RWPE1 (cell line): ENCODE results near the gene DNA2.
"Not testable (repeated sequence)": the region's sequence is repeated elsewhere in the genome, so short reads cannot be mapped to it uniquely, and the experiment has no call there.

Source experiments
- CTCF ChIA-PET: fragments of 350-600 bp; sonication (Branson Sonifier 250); formaldehyde crosslinking; extraction: SDS; loops from one replicate; lab custom pipeline; 2021; lab: Yijun Ruan, JAX
- POLR2A ChIA-PET: fragments of 400-600 bp; formaldehyde crosslinking; extraction: SDS; loops from one replicate; lab custom pipeline; 2020; ENCODE audit warnings: antibody characterized with exemption; ENCODE audit not compliant: low non-redundant PET; lab: Yijun Ruan, JAX
- DNase-seq: peaks from one replicate; pipeline ENCODE4 v3.0.0; 2012; ENCODE audit warnings: low spot score
- H3K27ac ChIP-seq: fragments of 450-650 bp; 2 replicates; pipeline ENCODE4 v1.5.1; 2017
- TF ChIP-seq, protein P1 (sequence below): fragments of 450-650 bp; conservative IDR thresholded peaks from 2 replicates; pipeline ENCODE4 v1.5.1; 2017; ENCODE audit warnings: low read depth, mild to moderate bottlenecking

Gene DNA2

DNA sequence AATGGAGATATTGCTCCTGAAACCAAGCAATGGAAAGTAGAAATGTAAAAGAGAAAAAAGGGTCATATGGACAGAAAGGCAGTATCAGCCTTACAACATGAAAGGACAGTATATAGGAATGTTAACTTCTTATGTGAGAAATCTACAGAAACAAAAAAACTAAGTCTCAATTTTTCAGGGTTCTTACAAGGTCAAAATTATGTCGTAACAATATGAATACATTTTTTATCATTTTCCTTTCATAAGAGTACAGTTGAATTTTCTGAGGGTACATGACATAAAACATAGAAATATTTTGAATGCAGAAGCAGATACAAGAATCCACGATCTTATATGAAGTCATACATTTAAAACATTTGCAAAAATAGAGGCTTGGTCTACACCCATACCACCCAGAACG lies 10.7 kb downstream of the DNA2 start:
- no peak for DNase-seq
- ChIA-PET POLR2A (no interaction called here), CTCF (no interaction called here)
- H3K27ac ChIP-seq: no peak overlapping the region
- TF ChIP-seq, protein P1, sequence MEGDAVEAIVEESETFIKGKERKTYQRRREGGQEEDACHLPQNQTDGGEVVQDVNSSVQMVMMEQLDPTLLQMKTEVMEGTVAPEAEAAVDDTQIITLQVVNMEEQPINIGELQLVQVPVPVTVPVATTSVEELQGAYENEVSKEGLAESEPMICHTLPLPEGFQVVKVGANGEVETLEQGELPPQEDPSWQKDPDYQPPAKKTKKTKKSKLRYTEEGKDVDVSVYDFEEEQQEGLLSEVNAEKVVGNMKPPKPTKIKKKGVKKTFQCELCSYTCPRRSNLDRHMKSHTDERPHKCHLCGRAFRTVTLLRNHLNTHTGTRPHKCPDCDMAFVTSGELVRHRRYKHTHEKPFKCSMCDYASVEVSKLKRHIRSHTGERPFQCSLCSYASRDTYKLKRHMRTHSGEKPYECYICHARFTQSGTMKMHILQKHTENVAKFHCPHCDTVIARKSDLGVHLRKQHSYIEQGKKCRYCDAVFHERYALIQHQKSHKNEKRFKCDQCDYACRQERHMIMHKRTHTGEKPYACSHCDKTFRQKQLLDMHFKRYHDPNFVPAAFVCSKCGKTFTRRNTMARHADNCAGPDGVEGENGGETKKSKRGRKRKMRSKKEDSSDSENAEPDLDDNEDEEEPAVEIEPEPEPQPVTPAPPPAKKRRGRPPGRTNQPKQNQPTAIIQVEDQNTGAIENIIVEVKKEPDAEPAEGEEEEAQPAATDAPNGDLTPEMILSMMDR: no peak

GRCh38 chr10:68449698-68450097 lies 22.1 kb downstream of the DNA2 start:
- DNase-seq, POLR2A ChIA-PET: not testable (repeated sequence)
- H3K27ac ChIP-seq: peak overlapping the region; percentile 23
- CTCF ChIA-PET: interaction anchor here (0.6 to 0.7 kb wide), 2 partner anchors 43 to 346 kb away, joined by 4 to 5 read pairs; partner anchors contain the start of gene RUFY2

DNA sequence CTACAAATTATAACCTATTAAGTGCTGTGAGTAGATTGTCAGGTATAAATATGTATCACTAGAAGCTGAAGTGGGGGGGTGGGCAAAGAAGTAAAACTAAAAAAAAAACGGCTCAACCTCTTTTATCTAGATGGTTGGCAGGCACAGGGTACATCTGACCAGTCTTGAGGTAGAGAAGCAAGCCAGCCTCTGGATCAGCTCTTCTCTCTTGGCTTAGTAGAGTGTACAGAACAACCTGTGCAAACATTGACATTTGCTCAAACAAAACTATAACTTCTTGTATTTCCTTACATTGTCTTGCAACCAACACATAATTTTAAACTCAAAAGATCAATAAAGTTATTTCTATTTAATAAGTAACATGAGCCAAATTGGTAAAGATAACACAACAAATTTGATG lies 25.6 kb downstream of the DNA2 start:
- no peak for DNase-seq
- H3K27ac ChIP-seq: no peak overlapping the region
- CTCF ChIA-PET: interaction anchor here (0.7 kb wide), 1 partner anchor 39 kb away, joined by 4 read pairs; no protein-coding TSS in a partner anchor
- POLR2A ChIA-PET: interaction anchor here (0.6 kb wide), 1 partner anchor 210 kb away, joined by 3 read pairs; no protein-coding TSS in a partner anchor
- TF ChIP-seq, protein P1: no peak

- ChIA-PET POLR2A (no interaction called here), CTCF (interaction anchor here (0.6 kb wide), 1 partner anchor 19 kb away, joined by 3 read pairs; no protein-coding TSS in a partner anchor)
- H3K27ac ChIP-seq: no peak overlapping the region
- TF ChIP-seq, protein P1: no peak
- no peak for DNase-seq
These were observed 28.8 kb downstream of the DNA2 start for GRCh38 chr10:68442971-68443370.

DNA sequence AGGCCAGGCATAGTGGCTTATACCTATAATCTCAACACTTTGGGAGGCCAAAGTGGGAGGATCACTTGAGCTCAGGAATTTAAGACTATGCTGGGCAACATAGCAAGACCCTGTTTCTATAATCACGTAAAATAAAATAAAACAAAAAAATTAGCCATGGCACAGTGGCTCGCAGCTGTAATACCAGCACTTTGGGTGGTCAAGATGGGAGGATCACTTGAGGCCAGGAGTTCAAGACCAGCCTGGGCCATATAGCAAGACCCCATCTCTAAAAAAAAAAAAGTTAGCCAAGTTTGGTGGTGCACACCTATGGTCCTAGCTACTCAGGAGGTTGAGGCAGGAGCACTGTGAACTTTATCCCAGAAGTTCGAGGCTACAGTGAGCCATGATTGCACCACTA lies 30.9 kb downstream of the DNA2 start:
- ChIA-PET POLR2A (interaction anchor here (0.6 kb wide), 1 partner anchor 9 kb away, joined by 3 read pairs; no protein-coding TSS in a partner anchor), CTCF (interaction anchor here (0.6 to 1.1 kb wide), 3 partner anchors 10 to 43 kb away, joined by 3 to 4 read pairs (median 4); no protein-coding TSS in a partner anchor)
- DNase-seq: no peak
- no peak overlapping the region for H3K27ac ChIP-seq
- TF ChIP-seq, protein P1: no peak

GRCh38 chr10:68435803-68436202 lies 36.0 kb downstream of the DNA2 start:
- ChIA-PET CTCF (no interaction called here), POLR2A (no interaction called here)
- no peak for DNase-seq
- TF ChIP-seq, protein P1: no peak
- no peak overlapping the region for H3K27ac ChIP-seq

- CTCF ChIA-PET: interaction anchor here (0.7 kb wide), 1 partner anchor 32 kb away, joined by 4 read pairs; no protein-coding TSS in a partner anchor
- H3K27ac ChIP-seq: peak overlapping the region; percentile 54
- peak; percentile 58 for DNase-seq
- TF ChIP-seq, protein P1: no peak
- POLR2A ChIA-PET: no interaction called here
These were observed 37.1 kb downstream of the DNA2 start for GRCh38 chr10:68434657-68435056.
